Measurements from ENCODE around the gene ATP11A. TPM values are rescaled to one million over a fixed set of nuclear protein-coding genes. Genes with fewer than 3 reads are reported as not detected.
"Not testable (repeated sequence)": the region's sequence is repeated elsewhere in the genome, so short reads cannot be mapped to it uniquely, and the experiment has no call there.

Gene ATP11A
- total RNA-seq, 1 donor from 2014 or later, result 281 TPM

- Histone ChIP-seq H3K4me3 (no peak overlapping the region), H3K9me3 (no peaks in the 10 kb centered on the region), H3K27ac (peak overlapping the region; percentile 68), H3K4me1 (peaks cover 41% of the 10 kb centered on the region), H3K36me3 (peaks cover 12% of the 10 kb centered on the region), H3K27me3 (ENCODE audit: low read depth) (no peaks in the 10 kb centered on the region)
- DNase-seq, result no peak
- ATAC-seq, result no peak
- TF ChIP-seq, protein P1, sequence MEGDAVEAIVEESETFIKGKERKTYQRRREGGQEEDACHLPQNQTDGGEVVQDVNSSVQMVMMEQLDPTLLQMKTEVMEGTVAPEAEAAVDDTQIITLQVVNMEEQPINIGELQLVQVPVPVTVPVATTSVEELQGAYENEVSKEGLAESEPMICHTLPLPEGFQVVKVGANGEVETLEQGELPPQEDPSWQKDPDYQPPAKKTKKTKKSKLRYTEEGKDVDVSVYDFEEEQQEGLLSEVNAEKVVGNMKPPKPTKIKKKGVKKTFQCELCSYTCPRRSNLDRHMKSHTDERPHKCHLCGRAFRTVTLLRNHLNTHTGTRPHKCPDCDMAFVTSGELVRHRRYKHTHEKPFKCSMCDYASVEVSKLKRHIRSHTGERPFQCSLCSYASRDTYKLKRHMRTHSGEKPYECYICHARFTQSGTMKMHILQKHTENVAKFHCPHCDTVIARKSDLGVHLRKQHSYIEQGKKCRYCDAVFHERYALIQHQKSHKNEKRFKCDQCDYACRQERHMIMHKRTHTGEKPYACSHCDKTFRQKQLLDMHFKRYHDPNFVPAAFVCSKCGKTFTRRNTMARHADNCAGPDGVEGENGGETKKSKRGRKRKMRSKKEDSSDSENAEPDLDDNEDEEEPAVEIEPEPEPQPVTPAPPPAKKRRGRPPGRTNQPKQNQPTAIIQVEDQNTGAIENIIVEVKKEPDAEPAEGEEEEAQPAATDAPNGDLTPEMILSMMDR (IDR thresholded peaks at IDR 0.05), result no peak
- intact Hi-C loops (cut with DNase I), result no loop called here
These were observed 104.0 kb downstream of the ATP11A start for GRCh38 chr13:112793545-112794445.

DNA sequence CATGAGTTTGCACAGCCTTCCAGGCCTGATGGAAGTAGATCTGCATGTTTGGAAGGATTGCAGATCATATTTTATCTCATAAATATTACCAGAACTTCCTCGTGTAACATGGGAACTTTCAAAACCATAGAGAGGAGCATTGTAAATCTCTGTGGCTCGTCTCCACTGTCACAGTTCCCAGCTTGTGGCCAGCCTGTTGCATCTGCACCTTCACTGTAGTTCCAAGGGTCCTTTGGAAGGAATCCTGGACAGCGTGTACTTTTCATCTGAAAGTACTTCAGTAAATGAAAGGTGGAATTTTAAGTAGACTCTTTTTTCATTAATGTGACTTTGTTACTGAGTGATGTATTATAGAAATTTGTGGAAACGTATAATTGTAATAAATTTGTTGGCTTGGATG is 105.4 kb downstream of the ATP11A start:
- Histone ChIP-seq H3K4me1 (peaks cover 41% of the 10 kb centered on the region), H3K4me3 (no peak overlapping the region), H3K27me3 (ENCODE audit: low read depth) (no peaks in the 10 kb centered on the region), H3K9me3 (peaks cover 4% of the 10 kb centered on the region), H3K36me3 (peaks cover 12% of the 10 kb centered on the region), H3K27ac (no peak overlapping the region)
- DNase-seq (no peak), ATAC-seq (no peak)
- TF ChIP-seq, protein P1 (IDR thresholded peaks at IDR 0.05), result no peak
- intact Hi-C loops (cut with DNase I), result no loop called here

GRCh38 chr13:112796190-112796915 is 106.5 kb downstream of the ATP11A start:
- Histone ChIP-seq H3K36me3 (peaks cover 8% of the 10 kb centered on the region), H3K4me3 (no peak overlapping the region), H3K27me3 (ENCODE audit: low read depth) (no peaks in the 10 kb centered on the region), H3K4me1 (peaks cover 32% of the 10 kb centered on the region), H3K9me3 (peaks cover 4% of the 10 kb centered on the region), H3K27ac (no peak overlapping the region)
- TF ChIP-seq, protein P1 (IDR thresholded peaks at IDR 0.05), result no peak
- intact Hi-C loops (cut with DNase I), result no loop called here
- DNase-seq (no peak), ATAC-seq (no peak)

GRCh38 chr13:112799394-112799793 is 109.6 kb downstream of the ATP11A start:
- TF ChIP-seq, protein P1 (IDR thresholded peaks at IDR 0.05), result no peak
- intact Hi-C loops (cut with DNase I), result no loop called here

GRCh38 chr13:112800057-112800456 is 110.2 kb downstream of the ATP11A start:
- H3K4me3 ChIP-seq, result no peak overlapping the region
- intact Hi-C loops (cut with DNase I), result no loop called here
- TF ChIP-seq, protein P1 (IDR thresholded peaks at IDR 0.05), result no peak
- peaks cover 4% of the 10 kb centered on the region for H3K9me3 ChIP-seq
- no peak for DNase-seq
- H3K27me3 ChIP-seq (ENCODE audit: low read depth), result no peaks in the 10 kb centered on the region
- ATAC-seq, result no peak
- H3K36me3 ChIP-seq, result no peaks in the 10 kb centered on the region
- no peak overlapping the region for H3K27ac ChIP-seq
- H3K4me1 ChIP-seq, result peaks cover 6% of the 10 kb centered on the region

More at GRCh38 chr13:112799394-112799793, 109.6 kb downstream of the ATP11A start:
- H3K9me3 ChIP-seq, result peaks cover 4% of the 10 kb centered on the region
- H3K27ac ChIP-seq, result no peak overlapping the region
- no peaks in the 10 kb centered on the region for H3K36me3 ChIP-seq
- ATAC-seq (no peak), DNase-seq (no peak)
- H3K4me3 ChIP-seq, result no peak overlapping the region
- H3K27me3 ChIP-seq (ENCODE audit: low read depth), result no peaks in the 10 kb centered on the region
- H3K4me1 ChIP-seq, result peaks cover 13% of the 10 kb centered on the region

GRCh38 chr13:112800807-112801206 is 111.0 kb downstream of the ATP11A start:
- H3K36me3 ChIP-seq; H3K4me1 ChIP-seq; H3K4me3 ChIP-seq; DNase-seq; H3K27me3 ChIP-seq (ENCODE audit: low read depth); ATAC-seq; H3K27ac ChIP-seq; intact Hi-C loops (cut with DNase I); H3K9me3 ChIP-seq: not testable (repeated sequence)

Measured in lower lobe of right lung (tissue), 2 donors.